Measurements from ENCODE around the gene CCDC38.

GRCh38 chr12:95942524-95943329, at the start of gene CCDC38:
- TF ChIP-seq CTCF (IDR thresholded peaks at IDR 0.05) = no peak
- TF ChIP-seq EZH2phosphoT487 (IDR thresholded peaks at IDR 0.05) = peak; percentile 1
